ENCODE measurements around the gene GNAT2. TPM values are rescaled to one million over a fixed set of nuclear protein-coding genes. Genes with fewer than 3 reads are reported as not detected.
A peak's percentile ranks its signal among the peaks of the same experiment; 100 is the strongest.
"Not testable (repeated sequence)": the region's sequence is repeated elsewhere in the genome, so short reads cannot be mapped to it uniquely, and the experiment has no call there.

The GNAT2 gene
- total RNA-seq, 1 experiment from 2014 or later = 0.52 TPM

GRCh38 chr1:109664671-109665070 is 45.3 kb upstream of the GNAT2 start:
- Histone ChIP-seq H3K9me3 (ENCODE audit: insufficient read depth, low read depth) (no peaks in the 10 kb centered on the region), H3K36me3 (ENCODE audit: low read depth) (no peaks in the 10 kb centered on the region), H3K4me3 (no peak overlapping the region), H3F3A (ENCODE audit: insufficient read depth, low read depth) (0 out of 2 replicates have a peak, but pooled peaks cover 8% of the 10 kb centered on the region), H3K9me2 (ENCODE audit: insufficient read depth) (no peaks in the 10 kb centered on the region), H3K27me3 (ENCODE audit: insufficient read depth, low read depth) (no peaks in the 10 kb centered on the region), H3K4me1 (replicated peaks; ENCODE audit: insufficient read depth) (peaks cover 28% of the 10 kb centered on the region), H3K79me2 (ENCODE audit: low read depth) (no peaks in the 10 kb centered on the region), H3K4me2 (peak overlapping the region; percentile 3; the same call in 1 of the 2 replicates), H3K27ac (peak overlapping the region; percentile 29), H4K20me1 (ENCODE audit: insufficient read depth) (no peaks in the 10 kb centered on the region), H2AFZ (no peak overlapping the region)
- TF ChIP-seq EZH2 (IDR thresholded peaks at IDR 0.05; ENCODE audit: low read depth) = no peak
- no peak for TF ChIP-seq CTCF (conservative IDR thresholded peaks at IDR 0.05)
- POLR2A ChIA-PET (ENCODE audit: unreplicated experiment) = no interaction called here
- intact Hi-C loops (cut with micrococcal nuclease; ENCODE audit: unreplicated experiment) = no loop called here
- no TSS peak for BruUV-seq (replicated peaks)
- no peak for DNase-seq
- CTCF ChIA-PET = no interaction called here

GRCh38 chr1:109661391-109661790 is 42.0 kb upstream of the GNAT2 start:
- no peak overlapping the region for H3K4me2 ChIP-seq
- TF ChIP-seq CTCF (conservative IDR thresholded peaks at IDR 0.05) = no peak
- no peak for TF ChIP-seq EZH2 (IDR thresholded peaks at IDR 0.05; ENCODE audit: low read depth)
- no peak overlapping the region for H2AFZ ChIP-seq
- CTCF ChIA-PET = interaction anchor here (0.6 kb wide), 2 partner anchors 11 to 237 kb away, joined by 3 read pairs; no protein-coding TSS in a partner anchor
- H4K20me1 ChIP-seq (ENCODE audit: insufficient read depth) = no peaks in the 10 kb centered on the region
- no peaks in the 10 kb centered on the region for H3K79me2 ChIP-seq (ENCODE audit: low read depth)
- H3K36me3 ChIP-seq (ENCODE audit: low read depth) = no peaks in the 10 kb centered on the region
- H3K4me3 ChIP-seq = no peak overlapping the region
- H3F3A ChIP-seq (ENCODE audit: insufficient read depth, low read depth) = peaks cover 22% of the 10 kb centered on the region; the same call in 1 of the 2 replicates
- POLR2A ChIA-PET (ENCODE audit: unreplicated experiment) = no interaction called here
- DNase-seq = no peak
- H3K27ac ChIP-seq = no peak overlapping the region
- H3K27me3 ChIP-seq (ENCODE audit: insufficient read depth, low read depth) = no peaks in the 10 kb centered on the region
- BruUV-seq (replicated peaks) = no TSS peak
- no peaks in the 10 kb centered on the region for H3K9me2 ChIP-seq (ENCODE audit: insufficient read depth)
- peaks cover 48% of the 10 kb centered on the region for H3K4me1 ChIP-seq (replicated peaks; ENCODE audit: insufficient read depth)
- no peaks in the 10 kb centered on the region for H3K9me3 ChIP-seq (ENCODE audit: insufficient read depth, low read depth)
- intact Hi-C loops (cut with micrococcal nuclease; ENCODE audit: unreplicated experiment) = no loop called here

GRCh38 chr1:109660691-109661026 is 41.2 kb upstream of the GNAT2 start:
- BruUV-seq (replicated peaks); H3K4me3 ChIP-seq; intact Hi-C loops (cut with micrococcal nuclease; ENCODE audit: unreplicated experiment); H3K27ac ChIP-seq; DNase-seq; POLR2A ChIA-PET (ENCODE audit: unreplicated experiment); H3K79me2 ChIP-seq (ENCODE audit: low read depth); H3K9me3 ChIP-seq (ENCODE audit: insufficient read depth, low read depth); H3K36me3 ChIP-seq (ENCODE audit: low read depth); H3K9me2 ChIP-seq (ENCODE audit: insufficient read depth); H3K27me3 ChIP-seq (ENCODE audit: insufficient read depth, low read depth); H3K4me2 ChIP-seq; H4K20me1 ChIP-seq (ENCODE audit: insufficient read depth); H2AFZ ChIP-seq: not testable (repeated sequence)
- Histone ChIP-seq H3F3A (ENCODE audit: insufficient read depth, low read depth) (peaks cover 22% of the 10 kb centered on the region; the same call in 1 of the 2 replicates), H3K4me1 (replicated peaks; ENCODE audit: insufficient read depth) (peaks cover 48% of the 10 kb centered on the region)
- CTCF ChIA-PET = interaction anchor here (0.6 kb wide), 1 partner anchor 11 kb away, joined by 3 read pairs; no protein-coding TSS in a partner anchor

Data from PC-9 (cell line).